ENCODE results near the gene DUSP14. TPM values are rescaled to one million over a fixed set of nuclear protein-coding genes. Genes with fewer than 3 reads are reported as not detected.

Gene DUSP14
- total RNA-seq, 1 donor from 2014 or later: 4.3 TPM

DNA sequence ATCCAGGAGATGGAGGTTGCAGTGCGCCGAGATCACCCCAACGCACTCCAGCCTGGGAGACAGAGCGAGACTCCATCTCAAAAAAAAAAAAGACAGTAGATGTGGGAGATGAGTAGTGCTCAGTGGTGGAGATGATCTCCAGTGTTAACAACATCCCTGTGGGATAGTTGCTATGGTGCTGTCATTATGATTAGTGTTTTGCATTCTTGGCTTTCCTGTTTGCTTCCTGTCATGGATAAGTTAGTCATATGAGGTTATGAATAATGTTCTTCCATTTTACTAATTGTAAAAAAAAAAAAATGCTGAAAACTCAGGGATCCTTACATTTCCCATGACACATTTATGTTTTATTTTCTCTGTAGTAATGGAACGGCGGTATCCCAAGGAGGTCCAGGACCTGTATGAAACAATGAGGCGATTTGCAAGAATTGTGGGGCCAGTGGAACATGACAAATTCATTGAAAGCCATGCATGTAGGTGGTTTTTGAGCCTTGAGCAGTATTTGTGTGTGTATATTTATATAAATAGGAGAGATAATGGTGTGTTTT lies 24.5 kb upstream of the DUSP14 start:
- Mint-ChIP-seq H3K4me1 (no peaks in the 10 kb centered on the region), H3K4me3 (no peak overlapping the region), H3K27me3 (no peaks in the 10 kb centered on the region), H3K27ac (no peak overlapping the region), H3K9me3 (no peaks in the 10 kb centered on the region), H3K36me3 (ENCODE audit: low read depth) (peaks cover 61% of the 10 kb centered on the region)
- TF ChIP-seq, protein P1, sequence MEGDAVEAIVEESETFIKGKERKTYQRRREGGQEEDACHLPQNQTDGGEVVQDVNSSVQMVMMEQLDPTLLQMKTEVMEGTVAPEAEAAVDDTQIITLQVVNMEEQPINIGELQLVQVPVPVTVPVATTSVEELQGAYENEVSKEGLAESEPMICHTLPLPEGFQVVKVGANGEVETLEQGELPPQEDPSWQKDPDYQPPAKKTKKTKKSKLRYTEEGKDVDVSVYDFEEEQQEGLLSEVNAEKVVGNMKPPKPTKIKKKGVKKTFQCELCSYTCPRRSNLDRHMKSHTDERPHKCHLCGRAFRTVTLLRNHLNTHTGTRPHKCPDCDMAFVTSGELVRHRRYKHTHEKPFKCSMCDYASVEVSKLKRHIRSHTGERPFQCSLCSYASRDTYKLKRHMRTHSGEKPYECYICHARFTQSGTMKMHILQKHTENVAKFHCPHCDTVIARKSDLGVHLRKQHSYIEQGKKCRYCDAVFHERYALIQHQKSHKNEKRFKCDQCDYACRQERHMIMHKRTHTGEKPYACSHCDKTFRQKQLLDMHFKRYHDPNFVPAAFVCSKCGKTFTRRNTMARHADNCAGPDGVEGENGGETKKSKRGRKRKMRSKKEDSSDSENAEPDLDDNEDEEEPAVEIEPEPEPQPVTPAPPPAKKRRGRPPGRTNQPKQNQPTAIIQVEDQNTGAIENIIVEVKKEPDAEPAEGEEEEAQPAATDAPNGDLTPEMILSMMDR (IDR thresholded peaks at IDR 0.05): no peak
- CTCF ChIA-PET: no interaction called here
- intact Hi-C loops (cut with micrococcal nuclease): no loop called here
- no peak for DNase-seq
- POLR2A ChIA-PET: no interaction called here
- ATAC-seq (ENCODE audit: low read depth): no peak

DNA sequence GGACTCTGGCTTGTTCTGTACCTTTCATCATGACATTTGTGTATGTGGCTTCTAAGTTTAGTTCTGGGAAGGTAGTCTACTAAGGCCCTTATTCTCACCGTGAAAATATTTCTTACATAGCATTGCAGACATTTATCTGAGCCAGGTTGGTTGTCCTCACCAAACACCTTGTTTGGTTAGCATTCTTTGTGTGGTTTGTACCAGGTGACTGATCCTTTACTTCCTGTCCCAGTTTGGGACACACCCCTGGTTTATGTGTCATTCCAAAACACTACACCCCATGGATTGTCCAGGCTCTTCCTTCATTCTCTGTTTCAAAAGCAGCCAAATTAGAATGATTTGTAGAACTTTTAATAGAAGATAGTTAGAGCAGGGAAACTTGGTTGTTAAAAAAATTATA lies 23.2 kb upstream of the DUSP14 start:
- Mint-ChIP-seq H3K4me1 (no peaks in the 10 kb centered on the region), H3K9me3 (no peaks in the 10 kb centered on the region), H3K4me3 (no peak overlapping the region), H3K27me3 (no peaks in the 10 kb centered on the region), H3K36me3 (ENCODE audit: low read depth) (peaks cover 62% of the 10 kb centered on the region), H3K27ac (no peak overlapping the region)
- ATAC-seq (ENCODE audit: low read depth) (no peak), DNase-seq (no peak)
- TF ChIP-seq, protein P1 (IDR thresholded peaks at IDR 0.05): no peak
- intact Hi-C loops (cut with micrococcal nuclease): no loop called here
- ChIA-PET POLR2A (interaction anchor here (0.6 kb wide), 1 partner anchor 15 kb away, joined by 4 read pairs; no protein-coding TSS in a partner anchor), CTCF (no interaction called here)

GRCh38 chr17:37470181-37470580 lies 19.5 kb upstream of the DUSP14 start:
- TF ChIP-seq, protein P1 (IDR thresholded peaks at IDR 0.05): no peak
- H3K9me3 Mint-ChIP-seq: no peaks in the 10 kb centered on the region
- intact Hi-C loops (cut with micrococcal nuclease): no loop called here
- H3K4me3 Mint-ChIP-seq: no peak overlapping the region
- ChIA-PET POLR2A (no interaction called here), CTCF (no interaction called here)
- ATAC-seq (ENCODE audit: low read depth): no peak
- no peak for DNase-seq
- H3K4me1 Mint-ChIP-seq: no peaks in the 10 kb centered on the region
- no peak overlapping the region for H3K27ac Mint-ChIP-seq
- H3K27me3 Mint-ChIP-seq: no peaks in the 10 kb centered on the region
- H3K36me3 Mint-ChIP-seq (ENCODE audit: low read depth): peaks cover 67% of the 10 kb centered on the region

DNA sequence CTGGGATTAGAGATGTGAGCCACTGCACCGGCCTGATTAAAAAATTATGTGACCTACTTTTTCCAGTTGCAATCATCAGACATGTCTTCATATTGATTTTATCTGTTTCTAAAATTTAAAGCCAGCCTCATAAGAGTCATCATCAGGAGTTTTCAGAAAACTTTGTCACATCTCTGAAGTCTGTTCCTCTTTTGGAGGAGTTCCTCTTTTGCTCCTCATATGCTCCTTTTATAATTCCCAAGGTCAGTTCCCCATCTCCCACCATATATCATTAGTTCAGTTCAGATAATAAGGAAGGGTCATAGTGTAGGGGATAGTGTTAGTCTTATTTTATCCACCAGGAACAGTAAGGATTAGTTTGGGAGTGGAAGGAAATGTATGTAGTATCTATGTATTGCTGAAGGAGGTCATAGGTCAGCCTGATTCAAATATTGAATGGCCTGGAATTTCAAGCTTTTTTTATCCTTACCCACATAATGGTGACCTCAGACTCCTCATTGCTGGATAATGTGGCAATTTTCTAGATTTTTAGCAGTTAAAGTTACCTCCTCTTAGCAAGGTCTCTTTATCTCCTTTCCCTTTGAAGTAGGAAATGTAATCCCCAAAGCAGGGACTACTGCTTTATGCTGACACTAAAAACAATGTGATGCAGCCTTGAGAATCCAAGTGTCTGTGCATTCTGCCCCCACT lies 13.8 kb upstream of the DUSP14 start:
- H3K27ac Mint-ChIP-seq: no peak overlapping the region
- H3K27me3 Mint-ChIP-seq: no peaks in the 10 kb centered on the region
- ATAC-seq (ENCODE audit: low read depth) (no peak), DNase-seq (no peak)
- CTCF ChIA-PET: no interaction called here
- H3K36me3 Mint-ChIP-seq (ENCODE audit: low read depth): peaks cover 69% of the 10 kb centered on the region
- TF ChIP-seq, protein P1 (IDR thresholded peaks at IDR 0.05): no peak
- intact Hi-C loops (cut with micrococcal nuclease): no loop called here
- no peaks in the 10 kb centered on the region for H3K4me1 Mint-ChIP-seq
- no peaks in the 10 kb centered on the region for H3K9me3 Mint-ChIP-seq
- POLR2A ChIA-PET: no interaction called here
- H3K4me3 Mint-ChIP-seq: no peak overlapping the region

DNA sequence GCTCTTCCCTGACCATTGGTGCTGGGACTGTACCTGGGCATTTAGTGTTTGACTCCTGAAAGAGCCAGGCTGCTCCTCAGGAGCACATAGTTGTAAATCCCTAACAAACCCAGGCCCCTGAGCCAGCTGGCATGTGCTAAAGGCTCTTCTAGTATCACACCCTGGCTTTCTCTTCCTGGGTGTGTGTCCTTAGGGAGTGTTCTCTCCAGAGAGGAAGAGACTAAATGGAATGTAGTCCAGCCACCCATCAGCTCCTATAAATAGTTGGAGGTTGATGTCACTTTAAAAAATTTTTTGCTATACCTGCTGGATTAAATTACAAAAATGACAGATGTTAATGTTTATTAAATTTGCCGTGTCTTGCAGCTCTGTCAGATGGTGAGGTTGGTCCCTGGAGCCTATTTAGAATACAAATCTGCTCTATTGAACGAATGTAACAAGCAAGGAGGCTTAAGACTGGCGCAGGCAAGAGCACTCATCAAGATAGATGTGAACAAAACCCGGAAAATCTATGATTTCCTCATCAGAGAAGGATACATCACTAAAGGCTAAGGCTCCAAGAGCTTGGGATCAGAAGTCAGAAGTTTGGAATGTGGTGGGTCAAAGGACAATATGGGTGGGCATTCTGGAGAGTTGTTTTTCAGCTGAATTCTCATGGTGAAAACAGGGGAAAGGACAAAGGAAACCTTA lies 13.1 kb upstream of the DUSP14 start:
- Mint-ChIP-seq H3K9me3 (no peaks in the 10 kb centered on the region), H3K4me1 (no peaks in the 10 kb centered on the region), H3K27me3 (no peaks in the 10 kb centered on the region), H3K36me3 (ENCODE audit: low read depth) (peaks cover 65% of the 10 kb centered on the region), H3K4me3 (no peak overlapping the region), H3K27ac (no peak overlapping the region)
- POLR2A ChIA-PET: no interaction called here
- TF ChIP-seq, protein P1 (IDR thresholded peaks at IDR 0.05): no peak
- ATAC-seq (ENCODE audit: low read depth): no peak
- intact Hi-C loops (cut with micrococcal nuclease): no loop called here
- CTCF ChIA-PET: no interaction called here
- no peak for DNase-seq
